M059J (cell line): Measurements from ENCODE around the gene ANKRD36C. TPM values are rescaled to one million over a fixed set of nuclear protein-coding genes. Genes with fewer than 3 reads are reported as not detected.
"Not testable (repeated sequence)": the region's sequence is repeated elsewhere in the genome, so short reads cannot be mapped to it uniquely, and the experiment has no call there.

Source experiments
- DNase-seq: peaks from one replicate; pipeline ENCODE4 v3.0.0-alpha.2; 2012; ENCODE audit warnings: low read depth
- total RNA-seq: library from RNA; depleted of rRNA; stranded (reverse); fragments of >200 nt; shearing (Covaris generic); gene quantifications from 2 replicates; pipeline ENCODE4 v1.2.3, GENCODE V29; 2014; rRNA removed

The ANKRD36C gene
- total RNA-seq: 7.1 TPM in 2 replicates

DNA sequence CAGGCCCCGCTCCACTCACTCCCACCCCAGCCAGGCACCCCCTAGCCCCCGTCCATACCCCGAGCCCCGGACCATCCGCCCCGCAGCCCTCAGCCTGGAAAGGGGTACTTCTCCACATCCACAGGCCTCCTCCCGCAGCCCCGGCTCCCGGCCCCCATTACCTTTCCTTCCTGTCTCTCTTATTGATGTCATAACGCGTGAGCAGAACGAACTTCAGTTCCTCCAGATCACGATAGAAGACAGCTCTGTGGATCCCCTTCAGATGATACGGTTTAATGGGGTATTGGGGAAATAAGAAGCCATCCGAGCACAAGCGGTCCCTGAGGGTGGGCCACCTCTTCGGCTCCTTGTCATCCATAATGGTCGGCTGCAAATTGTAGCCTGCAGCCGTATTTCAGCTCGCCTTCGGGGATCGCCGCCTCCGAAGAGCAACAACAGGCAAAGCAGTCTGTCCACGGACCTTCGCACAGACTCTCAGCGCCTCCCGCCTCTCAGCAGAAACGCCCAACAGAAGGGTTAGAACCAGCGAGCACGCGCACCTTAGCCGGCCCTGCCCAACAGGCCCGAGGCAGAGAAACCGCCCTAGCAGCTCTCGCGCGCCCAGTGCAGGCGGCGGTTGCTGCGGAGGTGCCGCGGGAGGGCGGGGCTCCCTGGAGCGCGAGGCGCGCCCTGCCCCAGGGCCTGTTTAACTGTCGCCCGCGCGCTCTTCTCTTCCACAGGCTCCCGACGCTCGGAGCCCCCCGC lies at the start of gene ANKRD36C:
Gene ANKRD36C (minus strand): TSS at position 474 of the 744 bp plus-strand sequence. CDS start 116 bp downstream, at position 358.
- peak; percentile 37 for DNase-seq

DNA sequence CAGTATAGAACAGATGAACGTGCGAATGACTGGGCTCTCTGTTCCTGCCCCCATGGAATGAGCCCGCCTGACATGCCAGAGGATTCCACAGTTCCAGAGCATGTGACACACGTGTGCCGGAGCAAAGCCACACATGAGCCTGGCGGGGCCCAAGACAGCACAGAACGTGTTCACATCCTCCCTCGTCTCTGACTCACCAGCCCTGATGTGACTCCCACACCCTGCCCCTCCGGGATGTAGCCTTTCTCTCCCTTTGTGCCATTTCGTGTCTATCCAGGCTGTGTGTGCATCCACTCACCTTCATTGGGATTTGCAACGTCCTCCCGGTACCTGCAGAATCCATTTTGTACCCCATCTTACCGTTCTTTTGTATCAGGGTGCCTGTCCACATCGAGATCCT lies 43.9 kb upstream of the ANKRD36C start:
- DNase-seq: not testable (repeated sequence)

DNA sequence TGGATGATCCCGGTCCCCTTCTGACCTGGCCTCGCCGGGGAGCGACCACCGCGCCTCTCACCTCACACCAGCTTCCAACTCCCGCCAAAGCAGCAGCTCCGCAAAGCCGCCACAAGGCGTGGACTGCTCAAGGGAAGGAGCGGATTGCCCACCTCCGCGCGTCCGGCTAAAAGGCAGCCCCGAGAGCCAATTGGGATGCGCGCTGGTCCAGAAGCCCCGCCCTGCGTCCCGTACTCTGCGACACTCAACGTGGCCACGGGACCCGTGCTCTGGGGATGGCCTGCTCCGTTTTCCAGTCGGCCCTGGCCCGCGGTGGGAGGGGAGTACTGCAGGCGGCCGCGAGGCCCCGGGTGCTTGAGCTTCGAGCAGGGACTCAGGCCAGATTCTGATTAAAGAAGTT lies 43.2 kb upstream of the ANKRD36C start, which contains the start of gene GPAT2:
Gene GPAT2 (minus strand): TSS at position 125 of the 400 bp plus-strand sequence. CDS start 2,557 bp downstream, outside the sequence.
- DNase-seq: not testable (repeated sequence)

DNA sequence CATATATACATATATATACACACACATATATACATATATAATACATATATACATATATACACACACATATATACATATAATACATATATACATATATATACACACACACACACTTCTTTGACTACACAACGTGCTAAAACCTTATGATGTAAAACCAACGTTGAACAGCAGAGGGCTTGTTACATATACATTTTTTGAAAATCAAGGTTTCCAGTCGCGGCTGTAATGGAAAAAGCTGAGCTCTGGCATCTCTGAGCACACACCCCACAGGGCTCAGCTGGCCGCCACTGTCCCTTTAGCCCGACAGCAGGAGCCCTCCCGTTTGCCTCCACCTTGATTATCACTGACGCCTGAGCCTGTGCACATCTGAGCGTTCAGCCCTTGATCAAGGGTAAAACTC lies 42.4 kb upstream of the ANKRD36C start:
- DNase-seq: not testable (repeated sequence)

DNA sequence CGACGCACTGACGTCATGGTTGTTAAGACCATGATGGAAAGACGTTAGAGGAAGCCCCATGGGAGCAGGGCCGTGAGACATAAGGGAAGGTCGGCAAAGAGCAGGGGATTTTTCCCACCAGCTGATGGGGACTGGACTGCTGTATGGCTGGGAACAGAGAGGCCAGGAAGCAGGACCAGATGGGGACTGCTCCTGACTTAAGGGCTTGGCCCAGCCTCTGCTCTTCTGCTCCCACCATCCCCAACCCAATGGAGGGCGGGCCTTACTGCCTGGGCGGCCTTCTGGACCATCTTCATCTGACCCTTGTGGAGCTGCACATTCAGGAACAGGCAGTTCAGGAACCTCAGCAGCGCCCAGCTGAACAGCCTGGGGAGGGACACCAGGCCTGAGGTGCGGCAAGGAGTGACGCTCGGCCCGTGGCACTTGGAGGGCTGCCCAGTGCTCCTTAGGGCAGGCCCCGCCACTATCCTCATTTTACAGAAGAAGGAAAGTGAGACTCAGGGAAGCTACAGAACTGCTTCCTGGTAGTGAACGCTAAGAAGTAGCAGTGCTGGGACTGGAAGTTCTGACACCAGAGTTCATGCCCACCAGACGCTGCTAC lies 36.2 kb upstream of the ANKRD36C start:
- not testable (repeated sequence) for DNase-seq

DNA sequence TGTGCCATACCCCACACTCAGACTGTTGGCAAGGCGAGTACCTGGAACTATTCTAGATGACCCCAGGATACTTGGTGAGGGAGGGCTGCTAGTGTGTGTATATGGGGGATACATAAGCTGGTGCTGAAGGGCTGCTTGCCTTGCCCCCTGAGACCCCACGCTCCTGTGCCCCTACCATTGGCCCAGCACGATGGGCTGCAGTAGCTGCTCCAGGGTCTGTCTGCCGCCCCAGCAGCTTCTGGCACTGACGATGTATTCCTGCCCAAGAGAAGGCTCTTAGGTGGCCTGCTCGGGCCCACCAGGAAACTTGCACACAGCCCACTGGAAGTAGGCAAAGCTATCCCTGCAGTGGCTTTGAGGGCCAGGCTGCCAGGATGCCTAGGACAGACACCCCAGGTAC lies 34.1 kb upstream of the ANKRD36C start:
- DNase-seq: not testable (repeated sequence)

DNA sequence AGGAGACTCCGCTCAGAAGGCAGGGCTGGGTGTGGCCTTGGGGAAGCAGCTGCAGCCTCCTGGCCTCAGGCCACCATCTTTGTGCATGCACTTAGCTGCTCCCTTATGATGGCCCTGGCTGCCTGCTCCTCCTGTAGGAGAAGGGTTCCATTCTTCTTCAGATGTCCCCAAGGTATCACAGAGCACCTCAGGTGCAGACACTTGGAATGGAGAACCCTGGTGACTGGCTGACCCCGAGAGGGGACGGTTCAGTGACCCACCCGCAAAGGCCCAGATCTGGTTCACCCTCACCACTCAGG lies 33.5 kb upstream of the ANKRD36C start:
- DNase-seq: no peak

DNA sequence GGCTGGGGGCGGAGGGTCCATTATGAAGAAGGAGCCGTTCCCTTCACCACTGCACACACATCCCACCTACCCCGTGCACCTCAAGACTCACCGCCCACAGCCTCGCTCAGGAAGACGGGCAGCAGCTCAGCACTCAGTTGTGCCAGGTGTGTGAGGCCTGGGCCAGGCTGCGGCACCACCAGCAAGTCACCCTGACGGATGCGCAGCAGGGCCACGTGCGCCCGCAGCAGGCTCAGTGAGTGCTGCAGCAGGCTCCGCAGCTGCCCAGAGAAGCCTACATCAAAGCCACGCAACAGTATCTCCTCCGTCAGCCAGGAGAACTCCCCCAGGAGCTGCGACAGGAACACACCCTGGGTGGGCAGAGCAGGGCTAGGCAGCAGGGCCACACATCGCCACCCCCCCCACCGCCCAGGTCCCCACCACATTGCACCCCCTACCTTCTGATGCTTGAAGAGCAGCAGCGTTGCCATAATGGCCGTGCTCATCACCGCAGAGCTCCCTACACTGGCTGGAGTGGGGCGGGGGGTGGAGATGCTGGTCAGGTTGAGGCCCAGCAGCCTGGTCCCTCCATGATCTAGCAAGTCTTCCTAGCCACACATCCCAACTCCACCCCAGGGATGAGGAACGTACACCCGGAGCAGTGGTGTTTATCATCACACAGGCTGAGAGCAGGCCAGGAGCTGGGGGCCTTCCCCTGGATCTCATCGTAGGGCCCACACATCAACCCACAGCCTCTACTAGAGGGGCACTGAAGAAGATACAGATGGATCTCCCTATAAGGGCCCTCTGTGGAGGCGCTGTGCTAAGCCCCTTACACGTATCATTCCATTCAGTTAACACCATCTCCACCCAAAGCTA lies 32.9 kb upstream of the ANKRD36C start:
- no peak for DNase-seq

DNA sequence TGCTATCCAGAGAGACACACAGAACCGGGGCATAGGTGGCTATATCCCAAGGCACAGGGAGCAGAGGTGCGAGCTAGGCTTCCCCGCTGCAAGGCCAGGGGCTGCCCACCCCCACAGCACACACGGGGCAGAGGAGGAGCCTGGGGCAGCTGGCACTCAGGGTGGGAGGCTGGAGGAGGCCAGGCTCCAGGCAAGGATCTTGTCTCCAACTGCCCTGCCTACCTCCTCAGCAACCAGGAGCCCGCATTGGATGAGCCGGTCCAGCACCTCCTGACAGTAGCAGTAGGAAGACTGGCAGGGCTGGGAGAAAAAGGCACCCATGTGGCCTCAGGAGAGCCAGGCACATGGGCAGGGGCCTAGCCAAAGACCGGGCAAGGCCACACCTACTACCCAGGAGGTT lies 32.1 kb upstream of the ANKRD36C start:
- not testable (repeated sequence) for DNase-seq

DNA sequence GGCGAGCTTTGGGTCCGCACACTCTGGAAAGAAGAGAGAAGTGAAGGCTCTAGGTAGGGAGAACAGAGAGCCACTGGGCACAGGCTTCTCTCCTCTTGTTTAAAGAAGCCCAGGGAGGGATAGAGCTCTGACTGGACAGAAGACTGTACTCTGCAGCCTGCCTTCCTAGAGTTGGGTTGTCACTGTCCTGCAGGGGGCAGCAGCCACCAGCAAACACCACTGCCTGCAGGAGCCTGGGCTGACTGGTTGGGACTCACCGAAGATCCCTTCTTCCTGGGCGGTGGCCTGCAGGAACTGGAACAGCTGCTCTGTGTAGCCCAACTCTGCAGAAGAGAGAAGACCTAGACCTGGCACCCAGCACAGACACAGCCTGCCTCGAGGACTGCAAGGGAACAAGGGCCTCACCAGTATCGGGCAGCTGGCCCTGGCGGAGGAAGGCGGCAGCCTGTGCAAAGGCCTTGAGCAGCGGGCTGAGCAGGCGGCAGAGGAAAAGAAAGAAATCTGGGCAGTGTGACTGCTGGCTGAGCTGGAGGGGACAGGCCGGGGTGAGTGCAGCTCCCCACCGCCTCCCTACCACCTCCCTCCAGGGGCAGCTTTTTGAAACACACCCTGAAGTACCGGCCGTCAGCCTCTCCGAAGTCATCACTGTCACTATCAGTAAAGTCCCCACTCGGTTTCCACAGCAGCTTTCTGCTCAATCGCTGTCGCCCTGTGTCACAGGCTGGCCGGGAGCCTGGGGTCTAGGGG lies 31.2 kb upstream of the ANKRD36C start:
- DNase-seq: peak; percentile 67

DNA sequence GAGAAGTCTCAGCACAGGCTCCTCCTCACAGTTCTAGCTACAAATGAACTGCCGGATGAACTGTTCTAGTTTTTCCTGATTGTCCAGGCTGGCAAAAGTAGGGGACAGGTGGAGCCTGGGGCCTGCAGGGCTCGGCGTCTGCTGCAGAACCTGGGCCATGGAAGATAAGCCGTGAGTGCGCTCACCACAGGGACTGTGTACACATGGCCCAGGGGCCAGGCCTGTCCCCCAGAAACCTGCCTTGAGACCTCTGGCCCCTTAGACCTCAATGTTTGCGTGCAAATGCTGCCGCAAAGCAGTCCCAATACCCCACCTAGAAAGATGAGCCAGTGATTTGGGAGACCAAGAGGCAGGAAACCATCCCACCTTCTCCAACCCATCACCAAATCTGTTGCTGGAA lies 30.5 kb upstream of the ANKRD36C start:
- DNase-seq: not testable (repeated sequence)

DNA sequence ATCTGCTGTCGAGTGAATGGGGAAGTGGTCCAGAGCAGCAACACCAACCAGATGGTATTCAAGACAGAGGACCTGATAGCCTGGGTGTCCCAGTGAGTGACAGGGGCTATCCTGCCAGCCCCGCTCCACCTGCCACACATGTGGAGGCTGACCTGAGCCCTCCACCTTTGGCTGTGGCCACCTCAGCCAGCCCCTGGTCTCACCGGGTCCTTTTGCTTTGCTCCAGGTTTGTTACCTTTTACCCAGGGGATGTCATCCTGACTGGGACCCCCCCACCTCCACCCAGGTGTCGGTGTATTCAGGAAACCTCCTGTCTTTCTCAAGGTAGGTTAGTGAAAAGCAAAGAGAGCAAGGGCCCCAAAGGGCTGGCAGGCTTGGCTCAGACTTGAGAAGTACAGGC lies 29.5 kb upstream of the ANKRD36C start:
- not testable (repeated sequence) for DNase-seq

DNA sequence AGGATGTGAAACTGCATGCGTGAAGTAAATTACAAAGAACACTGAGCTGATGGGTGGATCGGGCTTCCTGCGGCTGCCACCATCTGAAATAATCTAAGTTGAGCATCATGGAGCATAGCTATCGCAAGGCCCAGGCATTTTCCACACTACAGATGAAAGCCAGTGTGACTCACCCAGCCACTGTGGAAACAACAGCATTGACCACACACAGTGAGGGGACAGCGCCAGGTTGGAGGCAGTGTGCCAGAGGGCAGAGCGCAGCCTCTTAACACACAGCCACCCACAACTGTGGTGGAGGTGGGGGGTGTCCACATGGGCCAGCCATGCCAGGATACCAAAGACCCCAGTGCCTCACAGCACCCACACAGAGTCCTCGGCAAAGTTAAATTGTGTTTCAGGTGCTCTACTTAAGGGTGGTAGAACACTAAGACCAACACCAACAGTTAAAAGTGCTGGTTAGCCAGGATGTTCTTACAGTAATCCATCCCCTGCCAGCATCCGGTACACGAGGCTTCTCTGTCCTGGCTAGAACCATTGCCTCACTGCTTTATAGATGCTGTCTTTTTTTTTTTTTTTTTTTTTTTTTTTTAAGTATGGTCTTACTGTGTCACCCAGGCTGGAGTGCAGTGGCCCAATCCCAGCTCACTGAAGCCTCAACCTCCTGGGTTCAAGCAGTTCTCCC lies 28.4 kb upstream of the ANKRD36C start:
- DNase-seq: peak; percentile 38

DNA sequence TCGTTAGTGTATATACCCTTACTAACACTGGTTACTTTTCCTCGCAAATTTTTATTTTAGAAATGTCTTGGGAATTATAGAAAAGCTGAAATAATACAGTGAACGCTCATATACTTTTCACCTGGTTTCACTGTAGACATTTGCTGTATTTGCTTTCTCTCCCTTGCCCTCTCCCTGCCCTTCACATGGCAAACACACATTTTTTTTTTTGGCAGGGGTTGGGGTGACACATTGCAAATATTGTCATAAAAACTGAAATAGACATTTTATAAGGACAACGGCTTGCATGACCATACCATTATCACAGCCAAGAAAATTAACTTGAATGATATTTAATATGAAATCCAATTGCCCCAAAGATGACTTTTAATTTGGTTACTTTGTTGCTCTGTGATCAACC lies 24.7 kb upstream of the ANKRD36C start:
- not testable (repeated sequence) for DNase-seq

DNA sequence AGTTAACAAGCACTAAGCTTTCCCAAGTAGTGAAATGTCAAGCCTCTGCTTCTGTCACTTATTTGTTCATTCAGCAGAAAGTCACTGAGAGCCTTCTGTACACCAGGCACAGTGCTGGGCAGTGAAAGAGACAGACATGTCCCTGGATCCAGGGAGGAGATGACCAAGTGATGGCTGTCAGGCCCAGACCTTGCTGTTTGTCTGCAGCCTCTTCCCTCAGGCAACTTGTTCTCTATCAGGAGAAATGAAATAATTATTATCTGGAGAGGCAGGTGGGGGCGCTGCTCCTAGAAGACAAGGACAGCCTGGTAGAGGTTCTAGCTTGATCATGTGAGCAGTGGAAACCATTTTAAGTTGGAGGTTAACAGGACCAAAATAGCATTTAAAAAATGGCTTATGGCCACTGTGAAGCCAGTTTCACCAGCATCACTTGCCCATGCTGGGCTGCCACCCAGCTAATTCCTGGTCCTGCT lies 21.2 kb upstream of the ANKRD36C start:
- not testable (repeated sequence) for DNase-seq

DNA sequence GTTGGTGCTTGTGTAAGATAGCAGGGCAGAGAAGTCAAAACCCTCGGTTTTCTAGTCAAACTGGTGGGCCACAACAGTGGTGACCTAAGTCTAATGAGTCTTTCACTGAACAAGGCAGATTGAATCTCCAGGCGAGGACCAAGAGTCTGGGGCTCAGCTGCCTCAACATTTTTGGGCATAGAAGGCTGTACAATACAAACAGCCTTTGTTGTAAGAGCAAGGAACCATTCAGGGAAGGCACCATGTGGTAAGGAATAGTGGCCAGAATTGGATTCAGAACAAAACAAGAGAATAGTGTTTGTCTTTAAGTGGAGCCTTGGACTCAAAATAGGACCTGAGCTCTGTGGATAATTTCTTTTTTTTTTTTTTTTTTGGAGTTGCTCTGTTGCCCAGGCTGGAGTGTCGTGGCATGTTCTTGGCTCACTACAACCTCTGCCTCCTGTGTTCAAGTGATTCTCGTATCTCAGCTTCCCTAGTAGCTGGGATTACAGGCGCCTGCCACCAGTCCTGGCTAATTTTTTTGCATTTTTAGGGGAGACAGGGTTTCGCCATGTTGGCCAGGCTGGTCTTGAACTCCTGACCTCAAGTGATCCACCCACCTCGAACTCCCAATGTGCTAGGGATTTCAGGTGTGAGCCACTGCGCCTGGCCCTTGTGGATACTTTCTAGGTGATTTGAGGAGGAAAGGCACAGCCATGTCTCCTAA lies 20.6 kb upstream of the ANKRD36C start:
- DNase-seq: not testable (repeated sequence)

DNA sequence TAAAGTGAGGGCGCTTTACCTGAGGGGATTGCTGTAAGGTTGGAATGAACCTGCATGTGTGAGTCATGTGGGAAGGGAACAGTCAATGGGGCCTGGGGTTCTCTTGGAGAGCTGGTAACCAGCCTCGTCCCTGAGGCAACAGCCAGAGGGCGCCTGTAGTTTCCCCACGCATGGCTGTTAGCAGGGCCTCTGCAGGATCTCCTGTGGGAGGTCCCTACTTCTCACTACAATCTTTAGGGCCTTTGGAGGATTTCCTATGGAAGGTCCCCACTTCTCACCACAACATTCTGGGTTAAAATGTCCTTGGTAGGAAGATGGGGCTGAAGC lies 19.5 kb upstream of the ANKRD36C start:
- DNase-seq: peak; percentile 35

DNA sequence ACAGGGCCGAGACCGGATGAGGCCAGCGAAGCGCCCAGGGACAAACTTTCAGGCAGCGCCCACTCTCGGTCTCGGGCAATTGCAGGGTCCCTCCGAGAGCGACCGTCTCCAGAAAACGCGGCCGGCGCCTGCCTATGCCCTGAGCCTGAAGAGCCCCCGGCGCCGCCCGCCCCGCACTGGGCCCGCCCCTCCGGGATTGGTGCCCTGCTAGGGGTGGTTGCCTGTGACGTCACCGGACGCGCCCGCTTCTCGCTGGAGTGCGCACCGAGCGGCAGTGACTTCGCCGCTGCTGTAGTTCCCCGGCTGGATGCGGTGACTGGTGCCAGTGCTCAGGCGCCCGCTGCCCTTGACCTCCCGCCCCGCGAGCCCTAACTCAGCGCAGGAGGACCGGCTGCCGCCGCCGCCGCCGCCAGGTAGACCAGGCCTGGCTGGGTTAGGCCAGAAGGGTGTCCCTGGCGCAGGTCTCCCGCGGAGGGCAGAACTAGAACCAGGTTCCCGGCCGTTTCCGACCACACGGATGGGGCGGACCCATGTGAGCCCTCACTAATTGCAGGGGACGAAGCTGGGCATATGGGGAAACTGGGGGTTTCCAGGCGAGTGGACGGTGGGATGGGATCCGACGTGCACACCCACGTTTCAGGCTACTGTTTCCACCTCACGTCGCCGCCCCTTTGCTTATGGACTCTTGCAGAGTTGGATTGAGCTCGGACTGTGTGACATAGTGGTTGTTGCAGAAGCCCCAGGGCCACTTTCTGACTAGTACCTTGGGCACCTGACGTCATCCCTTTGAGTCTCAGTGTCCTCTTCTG lies 18.9 kb upstream of the ANKRD36C start:
- peak; percentile 74 for DNase-seq

DNA sequence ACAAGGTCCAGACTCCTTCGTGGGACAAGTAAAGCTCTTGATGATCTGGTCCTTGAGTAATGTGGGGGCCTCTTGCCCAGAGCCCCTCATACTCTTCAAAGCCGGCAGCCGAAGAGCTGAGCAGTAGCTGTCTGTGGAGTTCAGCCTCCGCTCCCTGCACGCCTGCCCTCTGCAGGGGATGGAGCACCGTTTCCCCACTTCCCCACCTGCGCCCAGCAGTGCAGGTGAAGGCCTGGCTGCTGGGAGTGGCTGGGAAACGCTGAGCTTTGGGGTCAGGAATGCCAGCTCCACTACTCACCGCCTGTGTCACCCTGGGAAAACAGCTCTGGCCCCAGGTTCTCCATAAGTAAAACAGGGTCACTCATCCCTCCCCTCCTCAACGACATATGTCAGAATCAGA lies 18.2 kb upstream of the ANKRD36C start:
- DNase-seq: not testable (repeated sequence)

DNA sequence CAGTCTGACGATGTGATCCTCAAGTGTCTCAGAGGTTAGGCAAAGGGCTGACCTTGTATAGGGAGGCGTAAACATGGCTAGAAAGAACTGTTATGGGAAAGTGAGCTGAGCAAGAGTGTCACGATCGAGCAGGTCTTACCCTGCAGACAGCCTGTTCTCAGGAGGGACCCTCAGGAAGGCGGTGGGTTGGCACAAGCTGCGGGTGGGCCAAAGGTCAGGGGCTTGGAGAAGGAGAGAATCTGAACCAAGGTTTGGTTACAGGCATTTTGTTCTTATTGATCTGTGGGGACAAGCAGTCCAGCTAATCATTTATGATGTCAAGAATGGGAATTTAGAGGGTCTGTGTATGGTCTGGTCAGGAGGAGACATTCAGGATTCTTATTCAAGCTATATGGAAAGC lies 16.4 kb upstream of the ANKRD36C start:
- not testable (repeated sequence) for DNase-seq
